Kidney tubule cell (primary cell): ENCODE results near the gene SANBR.

Source experiments
- DNase-seq: peaks from one replicate; pipeline ENCODE4 v3.0.0-alpha.2; 2018; ENCODE audit warnings: low spot score

SANBR gene

DNA sequence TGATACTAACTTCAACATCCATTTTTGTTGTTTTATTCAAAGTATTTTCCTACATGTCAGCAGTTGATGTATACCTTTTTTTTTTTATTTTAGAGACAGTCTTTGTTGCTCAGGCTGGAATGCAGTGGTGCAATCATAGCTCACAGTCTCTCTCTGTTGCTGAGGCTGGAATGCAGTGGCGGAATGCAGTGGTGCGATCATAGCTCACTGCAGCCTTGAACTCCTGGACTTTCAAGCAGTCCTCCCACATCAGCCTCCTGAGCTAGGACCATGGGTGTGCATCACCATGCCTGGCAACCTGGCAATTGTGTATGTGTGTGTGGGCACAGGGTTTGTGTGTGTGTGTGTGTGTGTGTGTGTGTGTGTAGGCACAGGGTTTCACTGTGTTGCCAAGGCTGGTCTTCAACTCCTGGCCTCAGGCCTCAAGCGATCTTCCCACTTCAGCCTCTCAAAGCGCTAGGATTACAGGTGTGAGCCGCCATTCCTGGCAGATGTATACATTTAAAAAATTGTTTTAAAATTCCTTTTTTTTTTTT, 24.8 kb downstream of the SANBR start:
- no peak for DNase-seq

DNA sequence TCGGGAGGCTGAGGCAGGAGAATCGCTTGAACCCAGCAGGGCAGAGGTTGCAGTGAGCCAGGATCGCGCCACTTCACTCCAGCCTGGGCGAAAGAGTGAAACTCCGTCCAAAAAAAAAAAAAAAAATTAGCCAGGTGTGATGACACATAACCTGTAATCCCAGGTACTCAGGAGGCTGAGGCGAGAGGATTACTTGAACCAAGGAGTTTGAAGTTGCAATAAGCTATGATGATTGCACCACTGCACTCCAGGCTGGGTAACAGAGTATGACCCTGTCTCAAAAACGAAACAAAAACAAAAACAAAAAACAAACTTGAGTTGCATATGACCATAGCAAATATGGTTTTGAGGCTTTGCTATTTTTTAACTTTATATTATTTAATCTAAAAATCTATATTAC, 25.8 kb downstream of the SANBR start:
- no peak for DNase-seq

DNA sequence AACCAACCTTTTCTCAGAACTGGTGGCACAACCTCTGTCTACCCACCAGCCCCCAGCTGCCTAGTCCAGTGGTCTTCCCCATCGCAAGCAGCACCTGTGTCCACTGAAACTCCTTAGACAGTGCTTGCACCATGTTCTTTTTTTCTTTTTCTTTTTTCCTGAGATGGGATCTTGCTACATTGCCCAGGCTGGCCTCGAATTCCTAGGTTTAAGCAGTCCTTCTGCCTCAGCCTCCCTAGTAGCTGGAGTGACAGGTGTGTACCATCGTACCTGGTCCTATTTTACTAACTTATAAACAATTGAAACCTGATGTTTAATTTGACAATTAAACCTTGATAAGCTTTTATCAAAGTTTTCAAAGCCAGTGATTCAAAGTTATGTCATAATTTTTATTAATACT, 30.8 kb downstream of the SANBR start:
- DNase-seq = no peak

DNA sequence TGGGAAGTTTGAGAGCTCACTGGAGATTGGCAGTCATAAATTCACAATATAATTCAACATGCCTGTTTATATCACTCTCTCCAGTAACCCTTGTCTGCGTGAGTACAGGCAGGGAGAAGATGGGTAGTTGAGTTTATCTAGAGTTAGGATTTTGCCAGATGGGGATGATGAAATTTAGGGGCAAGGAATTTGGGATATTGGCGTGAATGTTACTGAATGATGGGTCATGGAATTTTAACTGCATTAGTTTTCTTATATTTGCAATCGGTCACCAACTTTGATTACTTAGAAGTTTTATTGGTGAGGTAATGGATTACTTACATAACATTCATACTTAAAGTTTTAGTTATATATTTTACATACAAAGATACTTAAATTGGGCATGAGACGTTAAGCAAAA, 35.1 kb downstream of the SANBR start:
- no peak for DNase-seq

DNA sequence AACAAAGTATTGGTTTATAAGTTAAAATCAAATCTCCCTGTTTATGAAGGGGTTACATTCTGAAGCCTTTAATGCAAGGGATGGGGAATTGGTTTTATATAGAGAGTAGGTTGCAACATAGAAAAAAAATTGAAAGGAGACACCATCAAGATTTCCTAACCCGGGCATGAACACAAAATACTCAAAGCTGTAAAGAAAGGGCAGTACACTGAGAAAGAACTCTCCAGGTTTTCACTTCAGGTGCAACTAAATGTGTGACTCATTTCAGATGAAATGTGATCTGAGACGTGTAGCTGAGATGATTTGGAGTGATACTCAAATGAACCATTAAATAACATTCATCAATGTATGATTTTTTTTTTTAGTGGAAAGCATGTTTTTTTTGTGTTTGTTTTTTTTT, 43.6 kb downstream of the SANBR start:
- DNase-seq = no peak

DNA sequence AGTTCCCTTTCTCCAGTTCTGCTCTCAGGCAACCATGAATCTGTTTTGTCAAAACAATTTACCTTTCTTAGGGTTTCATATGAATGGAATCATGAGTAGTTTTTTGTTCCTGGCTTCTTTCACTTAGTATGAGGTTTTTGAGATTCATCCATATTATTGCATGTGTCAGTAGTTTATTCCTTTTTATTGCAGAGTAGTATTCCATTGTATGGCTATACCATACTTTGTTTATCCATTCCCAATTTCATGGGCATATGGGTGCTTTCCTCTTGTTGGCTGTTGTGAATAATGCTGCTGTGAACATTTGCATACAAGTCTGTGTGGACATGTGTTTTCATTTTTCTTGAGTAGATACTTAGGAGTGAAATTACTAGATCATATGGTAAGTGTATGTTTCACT, 46.0 kb downstream of the SANBR start:
- DNase-seq = no peak

DNA sequence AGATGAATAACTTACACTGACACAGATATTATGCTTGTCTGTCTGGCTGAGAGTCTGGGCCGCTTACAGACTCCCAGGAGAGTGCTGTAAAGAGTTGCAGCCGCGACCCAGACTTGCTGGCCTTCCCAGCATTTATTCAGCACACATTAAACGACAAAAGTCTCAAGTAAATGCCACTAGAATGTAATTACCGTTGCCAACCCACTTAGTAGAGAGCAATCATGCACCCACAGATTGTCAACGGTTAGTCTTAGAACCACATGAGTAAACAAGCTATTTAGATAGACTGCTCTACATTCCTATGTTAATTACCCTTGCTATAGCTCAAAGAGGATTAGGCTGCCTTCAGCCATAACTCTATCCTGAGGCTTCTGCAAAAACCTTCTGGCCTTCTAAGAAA, 48.5 kb downstream of the SANBR start:
- no peak for DNase-seq
